Measurements from ENCODE around the gene OR2G6.
"Not testable (repeated sequence)": the region's sequence is repeated elsewhere in the genome, so short reads cannot be mapped to it uniquely, and the experiment has no call there.

DNA sequence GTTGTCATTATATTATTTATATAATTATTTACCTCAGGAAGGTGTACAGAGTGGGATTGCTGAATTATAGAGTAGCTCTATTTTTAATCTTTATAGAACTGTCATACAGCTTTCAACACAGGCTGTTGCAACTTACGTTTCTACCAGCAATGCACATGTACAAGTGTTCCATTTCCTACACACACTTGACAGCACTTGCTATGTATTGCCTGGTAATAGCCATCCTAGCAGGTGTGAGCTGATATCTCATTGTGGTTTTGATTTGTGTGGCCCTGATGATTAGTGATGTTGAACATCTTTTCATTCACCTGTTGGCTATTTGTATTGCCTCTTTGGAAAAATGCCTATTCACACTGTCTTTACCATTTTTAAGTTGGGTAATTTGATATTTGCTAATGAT is 32.2 kb upstream of the OR2G6 start:
- TF ChIP-seq, protein P1, sequence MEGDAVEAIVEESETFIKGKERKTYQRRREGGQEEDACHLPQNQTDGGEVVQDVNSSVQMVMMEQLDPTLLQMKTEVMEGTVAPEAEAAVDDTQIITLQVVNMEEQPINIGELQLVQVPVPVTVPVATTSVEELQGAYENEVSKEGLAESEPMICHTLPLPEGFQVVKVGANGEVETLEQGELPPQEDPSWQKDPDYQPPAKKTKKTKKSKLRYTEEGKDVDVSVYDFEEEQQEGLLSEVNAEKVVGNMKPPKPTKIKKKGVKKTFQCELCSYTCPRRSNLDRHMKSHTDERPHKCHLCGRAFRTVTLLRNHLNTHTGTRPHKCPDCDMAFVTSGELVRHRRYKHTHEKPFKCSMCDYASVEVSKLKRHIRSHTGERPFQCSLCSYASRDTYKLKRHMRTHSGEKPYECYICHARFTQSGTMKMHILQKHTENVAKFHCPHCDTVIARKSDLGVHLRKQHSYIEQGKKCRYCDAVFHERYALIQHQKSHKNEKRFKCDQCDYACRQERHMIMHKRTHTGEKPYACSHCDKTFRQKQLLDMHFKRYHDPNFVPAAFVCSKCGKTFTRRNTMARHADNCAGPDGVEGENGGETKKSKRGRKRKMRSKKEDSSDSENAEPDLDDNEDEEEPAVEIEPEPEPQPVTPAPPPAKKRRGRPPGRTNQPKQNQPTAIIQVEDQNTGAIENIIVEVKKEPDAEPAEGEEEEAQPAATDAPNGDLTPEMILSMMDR (optimal IDR thresholded peaks at IDR 0.05 in 1 of 3, IDR thresholded peaks at IDR 0.05 in 1 of 3, conservative IDR thresholded peaks at IDR 0.05 in 1 of 3; ENCODE audit: extremely low read depth in 1 of 3, insufficient read depth in 2 of 3, low read length in 3 of 3), result not testable (repeated sequence)
- not testable (repeated sequence) for TF ChIP-seq EZH2 (IDR thresholded peaks at IDR 0.05; ENCODE audit: low read length)

Measured in keratinocyte (primary cell).